T1000 (cell line): ENCODE data around the gene ZNRF3.
"Not testable (repeated sequence)": the region's sequence is repeated elsewhere in the genome, so short reads cannot be mapped to it uniquely, and the experiment has no call there.

Experiments
- DNase-seq: peaks from one replicate; lab custom pipeline; 2025; ENCODE audit warnings: mixed read lengths; lab: John Stamatoyannopoulos, UW

ZNRF3 gene

GRCh38 chr22:28884747-28885350, 1.5 kb downstream of the ZNRF3 start:
- no peak for DNase-seq

- DNase-seq: no peak
Observed at GRCh38 chr22:28885939-28886338, 2.6 kb downstream of the ZNRF3 start.

- DNase-seq: not testable (repeated sequence)
Observed at GRCh38 chr22:28886679-28887078, 3.3 kb downstream of the ZNRF3 start.

GRCh38 chr22:28887725-28888459, 4.5 kb downstream of the ZNRF3 start:
- no peak for DNase-seq

- no peak for DNase-seq
Observed at GRCh38 chr22:28889478-28890024, 6.2 kb downstream of the ZNRF3 start.

GRCh38 chr22:28891156-28891733, 7.9 kb downstream of the ZNRF3 start:
- DNase-seq: no peak

GRCh38 chr22:28892175-28892731, 8.9 kb downstream of the ZNRF3 start:
- DNase-seq: no peak

- no peak for DNase-seq
Observed at GRCh38 chr22:28893810-28894209, 10.4 kb downstream of the ZNRF3 start.

- no peak for DNase-seq
Observed at GRCh38 chr22:28894334-28894733, 11.0 kb downstream of the ZNRF3 start.

GRCh38 chr22:28894807-28895206, 11.4 kb downstream of the ZNRF3 start:
- DNase-seq: no peak

- DNase-seq: no peak
Observed at GRCh38 chr22:28896611-28897010, 13.2 kb downstream of the ZNRF3 start.

- DNase-seq: no peak
Observed at GRCh38 chr22:28898233-28898629, 14.9 kb downstream of the ZNRF3 start.

- no peak for DNase-seq
Observed at GRCh38 chr22:28899199-28899853, 16.0 kb downstream of the ZNRF3 start.

- no peak for DNase-seq
Observed at GRCh38 chr22:28900379-28900925, 17.1 kb downstream of the ZNRF3 start.

- no peak for DNase-seq
Observed at GRCh38 chr22:28902490-28902889, 19.1 kb downstream of the ZNRF3 start.

GRCh38 chr22:28903080-28903479, 19.7 kb downstream of the ZNRF3 start:
- DNase-seq: no peak

GRCh38 chr22:28903729-28904128, 20.4 kb downstream of the ZNRF3 start:
- DNase-seq: no peak

- peak; percentile 2 for DNase-seq
Observed at GRCh38 chr22:28904211-28904896, 21.0 kb downstream of the ZNRF3 start.

GRCh38 chr22:28905256-28905832, 22.0 kb downstream of the ZNRF3 start:
- no peak for DNase-seq

GRCh38 chr22:28906312-28906711, 22.9 kb downstream of the ZNRF3 start:
- DNase-seq: no peak
